UCSD-AML1 (cell line): ENCODE measurements around the gene HEMK1.
A peak's percentile ranks its signal among the peaks of the same experiment; 100 is the strongest.

Experiments
- DNase-seq: peaks from one replicate; lab custom pipeline; 2025; ENCODE audit not compliant: unreplicated experiment; lab: John Stamatoyannopoulos, UW

The HEMK1 gene

DNA sequence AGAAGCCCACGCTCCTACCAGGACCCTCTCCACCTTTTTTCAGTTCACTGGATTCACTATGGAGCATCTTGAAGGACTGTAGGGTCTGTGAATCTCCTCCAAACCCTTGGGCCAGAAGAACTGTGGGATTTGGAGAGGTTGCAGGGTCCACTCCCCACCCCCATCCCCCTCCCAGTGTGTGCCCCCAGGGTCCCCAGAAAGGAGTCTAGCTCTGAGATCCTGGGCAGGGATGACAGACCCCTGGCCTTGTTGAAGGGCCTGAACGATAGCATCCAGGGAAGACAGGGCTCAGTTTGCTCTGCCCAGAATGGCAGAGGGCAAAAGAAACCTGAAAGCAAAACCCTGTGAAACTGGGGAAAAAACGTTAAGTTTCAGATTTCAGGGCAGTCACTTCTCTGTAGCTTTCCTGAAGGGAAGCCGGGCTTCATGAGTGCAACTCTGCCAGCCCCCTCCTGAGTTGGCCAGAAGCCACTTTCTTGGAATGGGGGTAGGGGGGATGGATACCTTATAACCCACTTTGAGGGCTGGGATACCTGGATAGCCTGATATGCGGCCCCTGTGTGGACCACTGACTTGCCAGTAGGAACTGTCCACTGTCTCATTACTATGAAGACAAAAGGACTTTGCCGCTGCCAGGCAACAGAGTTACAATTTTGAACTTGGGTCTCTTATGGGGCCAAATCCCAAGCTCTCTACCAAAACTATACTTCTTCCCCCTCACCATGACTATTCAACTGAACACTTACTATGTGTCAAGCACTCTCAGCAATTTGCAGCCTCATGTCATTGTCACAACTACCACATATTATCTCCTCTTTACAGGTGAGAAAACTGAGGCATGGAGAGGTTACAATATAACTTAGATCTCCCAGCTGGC is 43.9 kb downstream of the HEMK1 start:
- DNase-seq: no peak

DNA sequence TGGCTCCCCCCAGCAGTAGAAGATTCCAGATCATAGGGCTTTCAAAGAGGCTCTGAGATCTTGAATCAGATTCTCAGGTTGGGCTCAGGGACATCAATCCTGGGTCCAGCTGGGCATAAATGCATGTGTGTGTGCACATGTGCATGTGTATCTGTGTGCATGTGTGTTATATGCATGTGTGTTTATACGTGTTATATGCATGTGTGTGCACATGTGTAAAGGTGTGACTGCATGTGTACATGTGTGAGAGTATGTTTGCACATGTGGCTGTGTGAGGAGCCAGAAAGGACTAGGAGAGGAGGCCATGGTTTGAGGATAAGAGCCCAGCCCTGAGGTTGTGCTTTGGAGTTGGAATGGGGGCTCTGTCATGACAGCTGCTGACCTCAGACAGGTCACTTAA is 45.9 kb downstream of the HEMK1 start:
- DNase-seq: no peak

DNA sequence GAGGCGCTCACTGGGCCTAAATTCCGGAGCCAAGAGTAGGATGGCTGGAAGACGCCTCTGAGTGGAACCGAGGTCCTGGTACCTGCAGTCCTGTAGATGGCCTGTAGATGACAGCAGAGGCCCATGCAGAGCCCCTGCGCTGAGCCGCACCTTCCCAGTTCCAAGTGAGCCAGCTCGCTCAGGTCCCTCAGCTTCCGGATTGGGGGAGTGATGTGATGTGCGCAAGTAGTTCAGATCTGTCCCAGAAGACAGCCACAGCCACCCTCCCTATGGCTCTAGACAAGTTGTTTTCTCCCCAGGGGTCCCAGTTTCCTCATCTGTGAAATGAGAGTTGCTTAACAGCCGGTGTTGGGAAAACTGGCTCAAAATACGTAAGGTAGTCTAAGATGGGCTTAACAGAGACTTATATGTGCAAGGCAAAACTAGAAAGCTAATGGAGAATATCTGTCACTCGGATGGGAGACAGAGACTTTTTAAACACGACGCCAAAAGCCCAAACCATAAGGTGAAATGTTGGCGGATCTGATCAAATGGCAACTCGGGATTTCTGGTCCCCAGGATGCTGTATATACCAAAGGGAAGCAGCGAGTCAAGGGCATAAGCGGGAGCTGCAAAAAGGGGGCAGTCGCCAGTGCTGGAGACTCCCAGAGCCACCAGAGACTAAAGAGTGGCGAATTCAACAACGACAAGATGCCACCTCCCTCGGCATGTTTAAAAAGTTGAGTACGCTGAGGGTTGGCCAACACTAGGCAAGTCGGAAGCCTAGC is 46.9 kb downstream of the HEMK1 start:
- DNase-seq: peak; percentile 82

DNA sequence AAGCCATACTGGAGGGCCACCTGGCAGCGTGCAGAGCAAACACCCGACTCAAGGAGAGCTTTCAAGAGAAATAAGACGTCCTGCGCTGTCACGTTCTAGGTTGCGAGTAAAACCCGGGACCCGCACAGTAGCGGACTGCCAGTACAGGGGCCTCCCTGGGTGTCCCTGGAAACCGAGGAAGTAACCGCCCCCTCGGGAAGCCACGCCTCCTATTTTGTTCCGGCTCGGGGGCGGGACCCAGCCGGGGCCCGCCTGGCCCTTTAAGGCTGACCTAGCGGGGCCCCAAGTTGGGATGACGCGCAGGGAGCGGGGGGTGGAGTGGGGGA is 47.4 kb downstream of the HEMK1 start:
- peak; percentile 97 for DNase-seq

DNA sequence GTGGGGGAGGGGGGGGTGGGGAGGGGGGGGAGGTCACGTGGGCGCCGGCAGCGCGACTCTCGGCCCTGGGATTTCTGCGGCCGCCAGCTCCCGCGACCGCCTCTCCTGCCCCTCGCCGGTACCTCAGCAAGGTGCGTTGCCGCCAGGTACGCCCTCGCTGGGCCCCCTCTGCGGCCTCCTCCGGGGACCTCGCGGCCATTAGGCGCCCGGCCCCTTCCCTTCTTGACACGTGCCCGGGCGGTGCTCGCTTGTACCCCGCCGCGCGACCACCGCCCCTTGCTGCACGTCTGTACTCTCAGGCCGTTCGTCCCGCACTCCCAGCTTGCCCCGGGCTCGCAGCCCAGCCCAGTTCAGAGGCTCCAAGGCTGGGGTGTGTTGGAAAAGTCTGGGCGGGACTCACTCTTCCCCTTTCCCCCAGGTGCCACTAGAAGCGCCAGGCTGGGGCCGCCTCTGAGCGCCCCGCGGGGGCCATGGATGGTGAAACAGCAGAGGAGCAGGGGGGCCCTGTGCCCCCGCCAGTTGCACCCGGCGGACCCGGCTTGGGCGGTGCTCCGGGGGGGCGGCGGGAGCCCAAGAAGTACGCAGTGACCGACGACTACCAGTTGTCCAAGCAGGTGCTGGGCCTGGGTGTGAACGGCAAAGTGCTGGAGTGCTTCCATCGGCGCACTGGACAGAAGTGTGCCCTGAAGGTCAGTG is 47.9 kb downstream of the HEMK1 start, which contains the start of gene MAPKAPK3:
Gene MAPKAPK3 (plus strand): TSS at position 56 of the 696 bp plus-strand sequence. CDS start 415 bp downstream, at position 471.
- DNase-seq: peak; percentile 60

DNA sequence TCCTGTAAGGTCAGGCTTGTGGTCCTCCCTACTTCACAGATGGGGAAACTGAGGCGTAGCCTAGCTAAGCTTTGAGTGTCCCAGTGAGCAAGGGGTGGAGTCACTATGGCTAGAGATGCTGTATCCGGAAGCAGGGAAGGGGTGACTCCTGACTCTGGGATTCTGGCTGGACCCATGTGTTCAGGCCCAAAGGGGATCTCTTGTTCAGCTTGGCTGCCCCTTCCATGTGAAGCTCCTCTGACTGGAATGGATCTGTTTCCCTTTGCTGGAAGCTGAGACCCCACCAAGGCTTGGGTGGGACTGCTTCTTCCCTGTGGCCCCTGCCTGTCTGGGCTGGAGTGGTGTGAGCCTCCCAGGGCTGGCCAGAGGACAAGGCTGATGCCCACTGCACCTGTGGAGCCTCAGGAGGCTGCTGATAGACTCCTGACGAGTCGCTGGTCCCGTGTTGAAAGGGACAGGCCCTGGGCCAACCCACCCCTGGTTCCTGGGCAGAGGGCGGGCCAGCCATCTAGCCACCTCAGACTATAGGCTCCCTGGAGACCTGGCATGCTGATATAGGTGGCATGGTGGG is 48.7 kb downstream of the HEMK1 start:
- no peak for DNase-seq

DNA sequence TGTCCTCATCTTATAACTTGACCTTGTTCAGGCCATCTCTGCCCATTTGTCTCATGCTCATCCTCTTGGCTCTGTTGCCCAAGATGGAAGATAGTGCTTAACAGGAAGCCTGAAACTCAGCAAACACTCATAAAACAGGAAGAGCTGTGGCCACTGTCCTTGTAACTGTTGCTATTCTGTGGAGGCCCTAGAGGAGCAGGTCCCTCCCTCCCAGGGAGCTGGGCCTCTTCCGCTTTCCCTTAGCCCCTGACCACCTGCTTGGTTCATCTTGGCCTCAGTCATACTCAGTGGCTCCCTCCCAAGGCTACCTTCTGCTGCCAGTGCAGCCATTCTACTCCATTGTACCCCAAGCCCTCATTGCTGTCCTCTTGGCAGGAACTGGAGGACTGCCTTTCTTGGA is 51.1 kb downstream of the HEMK1 start:
- peak; percentile 74 for DNase-seq

DNA sequence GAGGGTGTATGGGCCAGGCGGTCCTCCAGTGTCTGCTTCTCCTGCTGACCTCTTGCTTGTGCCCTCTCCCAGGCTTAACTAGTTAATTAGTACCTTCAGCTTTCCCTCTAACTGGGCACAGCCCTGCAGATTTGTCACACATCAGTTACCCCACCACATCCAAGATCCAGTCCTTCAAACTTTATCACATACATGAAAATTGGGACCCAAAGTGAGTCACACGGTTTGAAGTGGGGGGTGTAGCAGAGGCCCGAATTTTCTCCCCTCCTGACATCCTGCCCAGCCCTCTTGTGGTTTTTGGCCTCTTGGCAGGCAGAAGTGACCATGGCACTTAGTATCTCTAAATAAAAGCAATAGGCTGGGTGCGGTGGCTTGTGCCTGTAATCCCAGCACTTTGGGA is 51.5 kb downstream of the HEMK1 start:
- peak; percentile 54 for DNase-seq

DNA sequence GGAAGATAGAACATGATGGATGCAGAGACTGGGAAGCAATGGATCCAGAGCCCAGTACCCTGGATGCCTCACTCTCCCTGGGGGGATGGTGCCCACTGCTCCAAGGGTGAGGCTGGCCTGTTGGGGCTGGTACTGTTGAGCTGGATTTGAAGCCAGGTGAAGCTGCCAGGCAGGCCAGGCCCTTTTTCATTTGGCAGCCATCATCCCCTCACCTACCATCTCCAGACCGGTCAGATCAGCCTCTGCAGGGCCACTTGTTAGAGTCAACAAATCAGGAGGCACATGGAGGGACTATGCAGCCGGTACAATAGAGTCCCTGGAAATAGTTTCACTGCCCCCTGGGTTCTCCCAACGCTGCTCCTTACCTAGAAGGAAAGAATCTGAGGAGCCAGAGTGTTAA is 53.6 kb downstream of the HEMK1 start:
- DNase-seq: no peak

DNA sequence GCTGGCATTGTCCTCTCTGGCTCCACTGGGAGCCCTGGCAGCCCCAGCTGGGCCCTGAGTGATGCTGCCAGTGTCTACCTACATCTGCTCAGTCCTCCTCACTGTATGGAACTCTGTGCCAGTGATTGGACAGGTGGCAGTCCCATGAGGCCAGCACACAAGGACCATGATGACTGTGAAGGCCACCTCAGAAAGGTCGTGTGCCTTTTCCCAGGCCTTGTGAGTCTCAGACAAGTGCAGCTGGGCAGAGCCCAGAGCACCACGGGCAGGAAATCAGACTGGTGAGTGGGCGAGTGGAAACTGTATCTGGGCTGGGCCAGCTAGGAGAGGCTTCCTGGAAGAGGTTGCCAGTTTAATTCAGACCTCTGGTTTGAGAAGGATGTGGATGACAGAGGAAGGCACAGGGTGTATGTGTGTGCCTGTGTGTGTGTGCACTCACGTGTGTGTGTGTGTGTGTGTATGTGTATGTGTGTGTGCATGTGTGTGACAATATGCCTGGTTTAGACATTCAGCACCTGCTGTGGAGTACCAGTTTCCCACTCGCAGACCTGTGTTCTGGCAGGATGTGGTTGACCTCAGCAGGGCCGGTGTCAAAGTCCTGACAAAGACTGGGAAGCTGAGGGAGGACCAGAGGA is 54.6 kb downstream of the HEMK1 start:
- DNase-seq: peak; percentile 84

DNA sequence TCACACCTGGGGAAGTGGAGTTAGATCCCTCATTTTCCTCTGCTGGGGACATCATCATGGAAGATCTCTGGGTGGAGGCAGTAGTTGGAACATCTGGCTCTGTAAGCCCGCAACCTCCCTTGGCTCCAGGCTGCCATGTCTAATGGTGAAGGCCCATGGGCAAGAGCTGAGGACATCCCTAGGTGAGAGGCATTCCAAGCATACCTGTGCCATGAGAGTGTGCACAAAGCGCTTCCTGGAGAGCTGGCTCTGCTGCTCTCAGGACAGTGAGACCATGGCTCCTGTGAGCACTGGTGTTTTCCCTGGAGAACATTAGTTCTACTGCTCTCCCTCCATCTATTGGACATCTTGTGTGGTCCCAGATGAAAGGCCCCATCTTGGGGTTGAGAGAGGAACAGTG is 55.3 kb downstream of the HEMK1 start:
- no peak for DNase-seq

DNA sequence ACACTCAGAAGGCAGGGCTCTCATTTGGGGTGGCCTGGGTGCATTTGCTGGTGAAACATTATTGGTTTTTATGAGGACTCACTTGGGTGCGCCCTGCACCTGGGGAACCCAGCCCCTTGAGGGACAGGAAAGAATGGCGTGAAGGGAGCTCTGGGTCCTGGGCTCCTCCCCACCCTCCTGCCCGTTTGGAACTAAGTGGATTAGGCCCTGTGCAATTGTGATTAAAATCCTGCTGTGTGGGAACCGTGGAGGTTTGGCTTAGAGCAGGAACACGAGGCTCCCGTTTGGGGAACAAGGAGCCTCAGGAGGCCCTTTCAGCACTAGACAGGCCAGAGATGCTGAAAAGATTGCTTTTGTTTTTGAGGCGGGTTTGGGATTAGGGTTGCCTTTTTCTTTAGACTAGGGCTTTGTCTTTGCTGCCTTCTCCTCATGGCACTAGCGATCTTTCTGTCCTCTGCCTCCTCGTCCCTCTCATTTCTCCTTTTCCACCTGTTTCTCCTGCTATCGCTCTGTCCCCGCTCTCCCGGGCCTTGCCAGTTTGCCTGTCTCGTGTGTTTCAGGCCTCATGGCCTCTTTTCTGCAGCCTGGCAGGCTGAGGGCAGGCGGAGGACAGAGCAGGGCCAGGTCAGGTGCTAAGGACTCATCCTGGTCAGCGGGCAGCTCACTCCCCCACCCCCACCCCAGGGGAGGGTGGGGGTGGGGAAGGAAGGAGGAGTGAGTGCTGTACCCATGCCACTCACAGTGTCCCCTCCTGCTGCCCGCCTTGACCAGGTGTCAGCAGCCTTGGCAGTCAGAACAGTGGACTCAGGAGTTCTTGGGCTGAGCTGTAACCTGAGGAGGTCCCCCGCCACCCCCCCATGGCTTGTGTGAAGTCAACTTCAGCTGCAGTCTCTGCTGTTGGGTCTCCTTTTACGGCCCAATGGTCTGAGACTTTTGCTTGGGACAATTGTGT is 56.2 kb downstream of the HEMK1 start:
- DNase-seq: no peak

DNA sequence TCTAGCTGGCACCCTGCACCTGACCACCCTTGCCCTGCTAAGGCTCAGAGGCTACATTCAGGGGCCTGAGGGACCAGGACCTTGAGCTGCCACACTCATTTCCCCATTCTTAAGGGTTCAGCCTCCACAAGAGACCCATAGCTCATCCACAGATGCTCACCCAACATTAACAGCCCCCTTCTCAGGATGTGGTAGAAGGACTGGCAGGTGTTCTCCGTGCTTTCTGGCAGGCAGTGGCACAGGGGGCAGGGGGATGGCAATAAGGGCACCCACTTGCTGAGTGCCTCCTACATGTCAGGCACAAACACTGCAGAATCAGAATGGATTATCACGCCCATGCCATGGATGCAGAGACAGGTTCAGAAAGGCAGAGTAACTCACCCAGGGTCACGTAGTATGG is 57.1 kb downstream of the HEMK1 start:
- DNase-seq: no peak

DNA sequence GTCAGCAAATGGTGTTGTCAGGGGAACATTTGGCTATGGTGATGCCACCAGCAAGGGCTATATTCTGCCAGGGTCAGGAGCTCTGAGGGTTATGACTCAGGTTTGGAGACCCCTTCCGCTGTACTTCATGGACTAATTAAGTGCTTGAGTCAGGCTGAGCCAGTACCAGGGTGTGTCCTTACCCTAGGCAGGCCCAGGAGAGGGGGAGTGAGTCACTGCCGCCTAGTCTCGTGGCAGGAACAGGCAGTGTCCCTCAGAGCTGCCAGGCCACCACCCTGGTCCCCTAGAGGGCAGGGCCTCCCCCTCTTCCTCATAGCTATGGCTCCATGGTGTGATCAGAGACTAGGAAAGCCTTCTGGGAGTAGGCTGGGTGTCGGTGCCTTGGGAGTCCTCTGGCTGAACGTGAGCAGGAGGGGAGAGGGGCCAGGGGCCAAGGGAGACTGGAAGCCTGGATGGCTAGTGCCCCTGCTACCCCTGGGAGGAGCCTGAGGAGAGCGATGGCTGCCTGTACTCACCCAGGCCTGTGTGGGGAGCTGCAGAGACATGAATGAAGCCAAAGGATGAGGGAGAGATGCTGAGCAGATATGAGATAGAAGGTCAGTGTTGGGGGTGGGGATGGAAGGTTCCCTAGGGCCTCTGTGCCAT is 58.2 kb downstream of the HEMK1 start:
- DNase-seq: peak; percentile 41

DNA sequence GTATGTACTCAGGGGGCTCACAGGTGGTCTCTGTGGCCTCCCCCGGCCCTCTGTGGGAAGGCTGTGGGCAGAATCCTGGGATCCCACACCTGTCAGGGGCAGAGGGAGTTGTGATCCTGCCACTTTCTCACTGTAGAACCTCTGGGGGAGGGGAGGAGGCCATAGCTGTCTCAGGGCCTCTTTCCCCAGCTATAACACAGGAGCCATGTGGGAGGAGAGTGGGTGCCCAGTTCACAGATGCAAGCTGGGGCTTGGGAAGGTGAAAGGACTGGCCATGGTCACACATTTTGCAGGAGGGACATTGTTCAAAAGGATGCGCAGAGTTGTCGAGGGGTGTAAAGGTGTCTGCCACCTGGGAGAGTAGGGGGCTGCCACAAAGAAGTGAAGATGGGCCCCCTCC is 59.3 kb downstream of the HEMK1 start:
- DNase-seq: no peak

DNA sequence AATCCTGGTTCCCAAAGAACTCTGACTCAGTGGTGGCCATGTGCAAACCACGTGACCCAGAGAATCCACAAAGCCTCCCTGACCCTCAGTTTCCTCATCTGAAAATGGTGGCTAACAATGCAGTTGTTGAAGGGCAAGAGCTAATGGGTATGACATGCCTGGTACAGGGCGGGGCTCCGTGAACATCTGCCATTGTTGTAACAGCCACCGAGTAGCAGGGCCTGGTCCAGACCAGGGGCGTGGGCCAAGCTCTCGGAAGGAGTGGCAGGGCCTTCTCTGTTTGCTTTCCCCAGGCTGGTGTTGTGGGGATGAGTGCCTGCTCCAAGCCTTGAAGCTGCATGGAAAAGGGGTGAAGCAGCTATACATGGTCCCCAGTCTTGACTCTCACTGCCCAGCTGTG is 61.1 kb downstream of the HEMK1 start:
- no peak for DNase-seq

DNA sequence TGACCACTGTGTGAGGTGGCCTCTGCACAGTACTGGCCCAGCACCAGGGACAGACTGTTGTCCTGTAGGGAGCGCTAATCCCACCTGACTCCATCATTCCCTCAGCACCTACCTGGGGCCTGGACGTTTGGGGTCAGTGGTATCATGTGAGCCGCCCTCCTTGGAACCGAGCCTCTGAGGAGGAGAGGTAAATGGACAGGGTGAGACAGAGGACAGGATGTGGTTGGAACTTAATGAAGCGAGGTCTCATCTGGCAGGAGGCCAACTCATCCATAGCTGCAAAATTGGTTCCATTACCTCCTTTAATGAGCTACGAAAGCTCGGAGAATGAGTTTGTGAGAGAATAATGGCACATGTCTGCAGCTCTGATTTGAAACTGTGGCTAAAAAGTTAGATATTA is 61.6 kb downstream of the HEMK1 start:
- DNase-seq: no peak

DNA sequence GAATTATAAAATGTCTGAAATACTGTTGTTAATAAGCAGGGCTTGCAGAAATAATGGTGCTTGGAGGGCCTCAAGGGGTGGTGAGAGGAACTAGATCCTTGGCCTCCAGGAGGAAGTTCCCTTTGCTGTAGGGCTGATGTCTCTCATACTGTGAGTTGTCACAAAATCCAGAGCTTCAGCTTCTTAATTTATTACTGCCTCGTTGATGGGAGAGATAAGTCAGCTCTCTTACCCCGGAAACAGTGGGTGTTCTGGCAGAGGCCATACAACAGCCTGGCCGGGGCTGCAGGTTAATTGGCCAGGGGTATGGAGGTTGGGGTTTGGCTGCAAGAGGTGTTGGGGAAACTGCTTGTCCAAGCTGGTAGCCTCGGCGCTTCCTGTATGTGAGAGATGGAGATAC is 63.1 kb downstream of the HEMK1 start:
- peak; percentile 52 for DNase-seq

DNA sequence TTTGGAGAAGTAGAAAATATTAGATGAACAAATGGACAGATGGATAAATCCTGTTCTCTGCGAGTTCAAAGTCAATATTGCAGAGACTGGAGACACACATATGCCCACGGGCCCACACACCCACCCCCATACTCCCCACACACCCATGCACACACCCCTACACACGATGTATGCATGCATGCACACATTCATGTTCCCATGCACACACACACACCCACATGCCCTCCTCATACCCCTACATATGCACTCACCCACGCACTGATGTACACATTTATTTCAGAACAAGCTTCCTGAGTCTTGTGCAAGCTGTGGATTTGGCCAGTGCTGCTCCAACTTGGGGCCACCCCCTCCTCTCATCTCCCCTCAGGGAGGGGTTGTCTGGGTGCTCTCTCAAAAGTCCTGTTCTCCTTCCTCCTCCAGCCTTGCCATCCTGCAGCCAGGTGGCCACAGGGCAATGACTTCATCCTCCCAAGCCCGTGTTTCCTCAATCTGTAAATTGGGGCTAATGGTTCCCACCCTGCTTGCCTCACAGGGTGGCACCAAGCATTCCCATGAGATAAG is 64.0 kb downstream of the HEMK1 start:
- no peak for DNase-seq
